Neural crest cell (in vitro differentiated cells): Measurements from ENCODE around the gene PAQR6. TPM values are rescaled to one million over a fixed set of nuclear protein-coding genes. Genes with fewer than 3 reads are reported as not detected.

Experiments used
- DNase-seq: peaks from one replicate; pipeline ENCODE4 v3.0.0; 2021; ENCODE audit warnings: low read depth, mixed read lengths, low spot score
- H3K27ac Mint-ChIP-seq: one replicate; pipeline ENCODE4 v1.8.0; 2021; ENCODE audit warnings: mild to moderate bottlenecking, mixed read lengths; ENCODE audit not compliant: unreplicated experiment
- H3K27me3 Mint-ChIP-seq: 2 replicates; pipeline ENCODE4 v1.8.0; 2021; ENCODE audit warnings: low read depth, mild to moderate bottlenecking, mixed read lengths
- H3K36me3 Mint-ChIP-seq: 2 replicates; pipeline ENCODE4 v1.8.0; 2021; ENCODE audit warnings: low read depth, mild to moderate bottlenecking, mixed read lengths
- H3K4me1 Mint-ChIP-seq: 2 replicates; pipeline ENCODE4 v1.8.0; 2021; ENCODE audit warnings: mixed read lengths
- H3K4me3 Mint-ChIP-seq: one replicate; pipeline ENCODE4 v1.8.0; 2021; ENCODE audit warnings: mild to moderate bottlenecking, mixed read lengths
- H3K9me3 Mint-ChIP-seq: 2 replicates; pipeline ENCODE4 v1.8.0; 2021; ENCODE audit warnings: mixed read lengths
- CTCF ChIP-seq: fragments of 200-600 bp; sonication (generic); conservative IDR thresholded peaks from 2 replicates; pipeline ENCODE4 v1.5.0; 2021; ENCODE audit warnings: antibody characterized with exemption, mild to moderate bottlenecking
- total RNA-seq: library from RNA; stranded (reverse); gene quantifications from 2 replicates; pipeline ENCODE4 v1.2.1, GENCODE V29; 2021

Gene PAQR6
- total RNA-seq, 1 donor from 2014 or later = 17.1 TPM

- H3K4me3 Mint-ChIP-seq = peak within 1 kb of the TSS; percentile 96
- H3K4me1 Mint-ChIP-seq = peaks cover 32% of the 10 kb centered on the region
- H3K36me3 Mint-ChIP-seq = no peaks in the 10 kb centered on the region
- no peak for TF ChIP-seq CTCF
- DNase-seq = no peak
- H3K9me3 Mint-ChIP-seq = no peaks in the 10 kb centered on the region
- H3K27me3 Mint-ChIP-seq = no peaks in the 10 kb centered on the region
- peak within 1 kb of the TSS; percentile 85 for H3K27ac Mint-ChIP-seq
These were observed 36.3 kb upstream of the PAQR6 start, which contains the start of gene TMEM79 for GRCh38 chr1:156284112-156284511. Gene TMEM79, plus strand, starts transcription at chr1:156284325. Its CDS starts 902 bp downstream, at chr1:156285227.

- no peak for DNase-seq
- no peak for TF ChIP-seq CTCF
- peak overlapping the region; percentile 96 for H3K4me3 Mint-ChIP-seq
- peak overlapping the region; percentile 74 for H3K27ac Mint-ChIP-seq
- no peaks in the 10 kb centered on the region for H3K36me3 Mint-ChIP-seq
- H3K9me3 Mint-ChIP-seq = no peaks in the 10 kb centered on the region
- no peaks in the 10 kb centered on the region for H3K27me3 Mint-ChIP-seq
- H3K4me1 Mint-ChIP-seq = peaks cover 32% of the 10 kb centered on the region
These were observed 35.7 kb upstream of the PAQR6 start for GRCh38 chr1:156283521-156283920.

GRCh38 chr1:156282479-156283222 is 34.8 kb upstream of the PAQR6 start, which contains the start of gene SMG5:
Gene SMG5, minus strand, starts transcription at chr1:156282825. Its CDS starts 145 bp downstream, at chr1:156282680.
- Mint-ChIP-seq H3K4me3 (peak within 1 kb of the TSS; percentile 96), H3K4me1 (peaks cover 32% of the 10 kb centered on the region), H3K27ac (peak within 1 kb of the TSS; percentile 94), H3K27me3 (no peaks in the 10 kb centered on the region), H3K9me3 (no peaks in the 10 kb centered on the region), H3K36me3 (no peaks in the 10 kb centered on the region)
- no peak for TF ChIP-seq CTCF
- DNase-seq = peak; percentile 89

- DNase-seq = no peak
- Mint-ChIP-seq H3K9me3 (no peaks in the 10 kb centered on the region), H3K4me3 (peak overlapping the region; percentile 96), H3K27me3 (no peaks in the 10 kb centered on the region), H3K4me1 (peaks cover 32% of the 10 kb centered on the region), H3K36me3 (peaks cover under 1% of the 10 kb centered on the region), H3K27ac (peak overlapping the region; percentile 94)
- no peak for TF ChIP-seq CTCF
These were observed 34.0 kb upstream of the PAQR6 start for GRCh38 chr1:156281693-156282478.

- Mint-ChIP-seq H3K27ac (no peak overlapping the region), H3K27me3 (no peaks in the 10 kb centered on the region), H3K4me1 (peaks cover 32% of the 10 kb centered on the region), H3K9me3 (no peaks in the 10 kb centered on the region), H3K36me3 (peaks cover 2% of the 10 kb centered on the region), H3K4me3 (peak overlapping the region; percentile 96)
- DNase-seq = no peak
- TF ChIP-seq CTCF = no peak
These were observed 33.4 kb upstream of the PAQR6 start for GRCh38 chr1:156281281-156281680.
